IMR-90 (cell line): ENCODE results near the gene NPTN. TPM values are rescaled to one million over a fixed set of nuclear protein-coding genes. Genes with fewer than 3 reads are reported as not detected.

Source experiments
- ATAC-seq: fragments of 200-7000 bp; cut with Tn5 transposase; 2 replicates; pipeline ENCODE4 v1.9.1; 2020; ENCODE audit warnings: low read depth, mild to moderate bottlenecking, moderate library complexity
- BruUV-seq: library from RNA; stranded (reverse); fragments of 400-500 nt; replicated peaks from 2 replicates; lab custom pipeline; 2021; lab: Mats Ljungman, UMichigan
- CTCF ChIA-PET: fragments of 300-600 bp; formaldehyde crosslinking; extraction: SDS; loops from one replicate; lab custom pipeline; 2021; ENCODE audit warnings: antibody characterized with exemption; lab: Yijun Ruan, JAX
- POLR2A ChIA-PET: fragments of 300-600 bp; sonication (Branson Sonifier 250); formaldehyde crosslinking; loops from one replicate; lab custom pipeline; 2022; ENCODE audit warnings: antibody characterized with exemption; ENCODE audit not compliant: unreplicated experiment; lab: Charles Lee
- DNase-seq: peaks from one replicate; pipeline ENCODE4 v3.0.0; 2013
- H2AFZ ChIP-seq: replicated peaks from 2 replicates; pipeline ENCODE3; 2013; ENCODE audit warnings: low read length, mild to moderate bottlenecking; ENCODE audit not compliant: poor library complexity
- H2AK5ac ChIP-seq: 2 replicates; pipeline ENCODE4 v1.6.1; 2013; ENCODE audit warnings: low read depth, low read length, inconsistent platforms
- H2AK9ac ChIP-seq: replicated peaks from 2 replicates; pipeline ENCODE3; 2013; ENCODE audit warnings: mild to moderate bottlenecking, low read depth, low read length, moderate library complexity; ENCODE audit not compliant: poor library complexity
- H2BK120ac ChIP-seq: 2 replicates; pipeline ENCODE4 v1.6.1; 2013; ENCODE audit warnings: low read depth, low read length, inconsistent platforms
- H2BK15ac ChIP-seq: 3 replicates; pipeline ENCODE4 v1.6.1; 2013; ENCODE audit warnings: low read depth, low read length, inconsistent platforms
- H2BK20ac ChIP-seq: 2 replicates; pipeline ENCODE4 v1.6.1; 2013; ENCODE audit warnings: low read depth, mild to moderate bottlenecking, inconsistent platforms, low read length, moderate library complexity
- H2BK5ac ChIP-seq: 2 replicates; pipeline ENCODE4 v1.6.1; 2013; ENCODE audit warnings: mild to moderate bottlenecking, low read depth, low read length, inconsistent platforms; ENCODE audit not compliant: poor library complexity, severe bottlenecking
- H3K14ac ChIP-seq: replicated peaks from 2 replicates; pipeline ENCODE4 v1.6.1; 2013; ENCODE audit warnings: low read depth, low read length, inconsistent platforms
- H3K18ac ChIP-seq: 2 replicates; pipeline ENCODE4 v1.6.1; 2013; ENCODE audit warnings: low read depth, low read length, control low read depth
- H3K23ac ChIP-seq: 2 replicates; pipeline ENCODE4 v1.6.1; 2013; ENCODE audit warnings: low read depth, low read length, inconsistent platforms
- H3K27ac ChIP-seq: 2 replicates; pipeline ENCODE4 v1.5.1; 2013; ENCODE audit warnings: mild to moderate bottlenecking, control low read depth, low read length; ENCODE audit not compliant: insufficient read depth
- H3K27me3 ChIP-seq: 2 replicates; pipeline ENCODE4 v1.6.1; 2013; ENCODE audit warnings: low read length; ENCODE audit not compliant: control insufficient read depth, insufficient read depth
- H3K36me3 ChIP-seq: 2 replicates; pipeline ENCODE4 v1.6.1; 2013; ENCODE audit warnings: low read length, mixed read lengths; ENCODE audit not compliant: control insufficient read depth, insufficient read depth
- H3K4ac ChIP-seq: 2 replicates; pipeline ENCODE4 v1.6.1; 2013; ENCODE audit warnings: low read depth, low read length, inconsistent platforms
- H3K4me1 ChIP-seq: 2 replicates; pipeline ENCODE4 v1.6.1; 2013; ENCODE audit warnings: low read length, mixed read lengths; ENCODE audit not compliant: control insufficient read depth, insufficient read depth
- H3K4me2 ChIP-seq: 2 replicates; pipeline ENCODE4 v1.6.1; 2013; ENCODE audit warnings: low read depth, mild to moderate bottlenecking, control low read depth, low read length, moderate library complexity
- H3K4me3 ChIP-seq: 2 replicates; pipeline ENCODE4 v1.5.1; 2013; ENCODE audit warnings: low read depth, mild to moderate bottlenecking, control low read depth, low read length, moderate library complexity; ENCODE audit not compliant: insufficient read depth
- H3K56ac ChIP-seq: 2 replicates; pipeline ENCODE4 v1.6.1; 2013; ENCODE audit warnings: low read length, inconsistent platforms; ENCODE audit not compliant: insufficient read depth; ENCODE audit errors: extremely low read depth
- H3K79me1 ChIP-seq, 2 experiments: 2 replicates each; pipeline ENCODE4 v1.6.1; 2013; ENCODE audit warnings: low read length in 2 of 2, inconsistent platforms in 1 of 2, low read depth in 1 of 2
- H3K9ac ChIP-seq: 2 replicates; pipeline ENCODE4 v1.6.1; 2013; ENCODE audit warnings: low read depth, low read length, control low read depth
- H3K9me1 ChIP-seq: 2 replicates; pipeline ENCODE4 v1.6.1; 2013; ENCODE audit warnings: low read length, inconsistent platforms; ENCODE audit not compliant: insufficient read depth
- H3K9me3 ChIP-seq: 2 replicates; pipeline ENCODE4 v1.6.1; 2013; ENCODE audit warnings: low read length; ENCODE audit not compliant: control insufficient read depth, insufficient read depth
- H4K20me1 ChIP-seq: 2 replicates; pipeline ENCODE4 v1.6.1; 2013; ENCODE audit warnings: low read length, inconsistent platforms; ENCODE audit not compliant: insufficient read depth
- H4K5ac ChIP-seq: 2 replicates; pipeline ENCODE4 v1.6.1; 2013; ENCODE audit warnings: mild to moderate bottlenecking, low read depth, low read length, control low read depth
- H4K8ac ChIP-seq, 2 experiments: 2 replicates each; pipeline ENCODE4 v1.6.1; 2013; ENCODE audit warnings: low read depth in 2 of 2, low read length in 2 of 2, control low read depth in 1 of 2, inconsistent platforms in 1 of 2
- H4K91ac ChIP-seq: 2 replicates; pipeline ENCODE4 v1.6.1; 2013; ENCODE audit warnings: low read depth, low read length, inconsistent platforms; ENCODE audit not compliant: insufficient read depth
- MAFK ChIP-seq: IDR thresholded peaks from 2 replicates; pipeline ENCODE4 v1.6.1; 2012; ENCODE audit warnings: low read depth, low read length, improper control_type of control experiment
- RCOR1 ChIP-seq: IDR thresholded peaks from 2 replicates; pipeline ENCODE4 v1.6.1; 2012; ENCODE audit warnings: mild to moderate bottlenecking, low read length, improper control_type of control experiment; ENCODE audit not compliant: insufficient replicate concordance
- WGBS, 2 experiments: methylation state at CpG; one replicate each; pipeline versions ENCODE4 v1.1.5 to v1.1.7; 2013; ENCODE audit warnings: missing lambda C conversion rate in 2 of 2; ENCODE audit not compliant: insufficient read length in 1 of 2; ENCODE audit errors: extremely low coverage in 2 of 2; 5-methylcytosine and 5-hydroxymethylcytosine counted together
- dilution Hi-C: fragments of 300-500 bp; cut with HindIII; formaldehyde crosslinking; loops from one replicate; pipeline ENCODE4 v1.14.3; 2018; ENCODE audit warnings: low sequenced_read_pairs; ENCODE audit not compliant: unreplicated experiment
- in situ Hi-C: fragments of 300-500 bp; cut with MboI; formaldehyde crosslinking; loops from 3 replicates; pipeline ENCODE4 v1.14.3; 2019; ENCODE audit warnings: low sequenced_read_pairs, inconsistent platforms, mixed read lengths
- intact Hi-C: fragments of 100-400 bp; cut with micrococcal nuclease; formaldehyde crosslinking; loops from 2 replicates; pipeline ENCODE4 v1.10.0; 2022
- polyA plus RNA-seq, 3 experiments: library from polyadenylated mRNA; depleted of rRNA; stranded (reverse); fragments of >200 nt; gene quantifications; 2 replicates each; pipeline ENCODE4 v1.2.3, GENCODE V29; 2012; ENCODE audit warnings: low replicate concordance in 1 of 3
- total RNA-seq: library from RNA; depleted of rRNA; stranded (reverse); fragments of >200 nt; gene quantifications from 2 replicates; pipeline ENCODE4 v1.2.3, GENCODE V29; 2012

The NPTN gene
- total and polyA plus RNA-seq, 2 of the 4 experiments (the other 2 are of a cell fraction), result 171 to 329 TPM

DNA sequence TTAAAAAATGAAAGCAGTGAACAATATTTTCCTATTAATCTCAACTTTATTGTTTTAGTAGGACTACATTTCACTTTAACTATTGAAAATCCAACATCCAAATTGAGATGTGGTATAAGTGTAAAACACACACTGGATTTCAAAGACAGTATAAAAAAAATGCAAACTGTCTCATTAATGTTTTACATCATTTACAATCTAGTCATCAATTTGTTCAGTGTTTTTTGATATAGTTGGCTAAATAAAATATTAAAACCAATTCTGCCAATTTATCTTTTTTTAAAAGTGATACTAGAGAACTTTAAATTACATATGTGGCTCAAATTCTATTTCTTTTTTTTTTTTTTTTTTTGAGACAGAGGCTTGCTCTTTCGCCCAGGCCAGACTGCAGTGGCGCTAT, 95.1 kb downstream of the NPTN start:
- no peak for ATAC-seq
- Histone ChIP-seq H3K4ac (no peak overlapping the region), H3K27ac (no peak overlapping the region), H2AFZ (no peak overlapping the region), H4K20me1 (no peaks in the 10 kb centered on the region), H2AK9ac (no peak overlapping the region), H4K91ac (no peak overlapping the region), H3K14ac (no peak overlapping the region), H3K56ac (no peak overlapping the region), H3K4me2 (no peak overlapping the region), H3K27me3 (no peaks in the 10 kb centered on the region), H2BK5ac (no peak overlapping the region), H4K8ac (no peak overlapping the region), H4K5ac (no peak overlapping the region), H2AK5ac (no peak overlapping the region), H2BK20ac (no peak overlapping the region), H3K9me1 (no peaks in the 10 kb centered on the region), H2BK15ac (no peak overlapping the region), H3K4me3 (no peak overlapping the region), H3K9ac (no peak overlapping the region), H2BK120ac (no peak overlapping the region), H3K18ac (no peak overlapping the region), H3K36me3 (no peaks in the 10 kb centered on the region), H3K23ac (no peak overlapping the region), H3K9me3 (no peaks in the 10 kb centered on the region), H3K79me1 (no peaks in the 10 kb centered on the region), H3K4me1 (no peaks in the 10 kb centered on the region)
- ChIA-PET POLR2A (no interaction called here), CTCF (no interaction called here)
- no CpG with 5 or more reads among the region's 2 CpGs for WGBS, 2 experiments
- DNase-seq, result no peak
- intact Hi-C loops, result no loop called here
- in situ Hi-C loops, result no loop called here
- dilution Hi-C loops, result no loop called here
- no TSS peak for BruUV-seq
- TF ChIP-seq MAFK, result peak; percentile 29; the same call in 1 of the 2 replicates
- TF ChIP-seq RCOR1, result no peak
